ENCODE measurements around the gene MYL9. TPM values are rescaled to one million over a fixed set of nuclear protein-coding genes. Genes with fewer than 3 reads are reported as not detected.

Gene MYL9
- total and polyA plus RNA-seq, 10 of the 15 experiments (the other 5 are each of a cell fraction or from before 2014, with no cell fraction given), result 0.28 to 1.7 (median 0.63) TPM; not detected in 3

GRCh38 chr20:36579996-36580545 lies 38.8 kb downstream of the MYL9 start:
- ChIA-PET RAD21 (ENCODE audit: unreplicated experiment) (interaction anchor here (1.2 to 9.0 kb wide), 2 partner anchors 14 to 25 kb away, joined by 3 to 93 read pairs; partner anchors contain the start of gene RAB5IF), POLR2A (interaction anchor here (0.6 to 10.1 kb wide), 4 partner anchors 9 to 627 kb away, joined by 3 to 87 read pairs (median 4); no protein-coding TSS in a partner anchor), CTCF (no interaction called here), SMC1A (ENCODE audit: uncharacterized antibody, unreplicated experiment) (interaction anchor here (0.7 kb wide), 1 partner anchor 21 kb away, joined by 3 read pairs; no protein-coding TSS in a partner anchor)
- DNase-seq (ENCODE audit: low read depth, low spot score) (no peak), FAIRE-seq (no peak), ATAC-seq (no peak)
- H3K9ac ChIP-seq (ENCODE audit: control insufficient read depth, insufficient read depth, low read length), result no peak overlapping the region
- peaks cover 8% of the 10 kb centered on the region; the same call in 1 of the 2 replicates for H4K20me1 ChIP-seq (ENCODE audit: control insufficient read depth, insufficient read depth)
- in situ Hi-C loops (cut with MboI) (no loop called here), intact Hi-C loops (cut with micrococcal nuclease; ENCODE audit: unreplicated experiment) (loop anchor here (10.0 kb wide), 1 partner anchor 115 kb away; no protein-coding TSS in a partner anchor)
- no peaks in the 10 kb centered on the region for H3K27me3 ChIP-seq (replicated peaks in 1 of 2; ENCODE audit: control insufficient read depth in 2 of 2, insufficient read depth in 2 of 2, low read length in 1 of 2)
- H3K79me2 ChIP-seq (ENCODE audit: control insufficient read depth, insufficient read depth, low read length), result peaks cover 37% of the 10 kb centered on the region
- no peak overlapping the region for H3K4me3 ChIP-seq
- no TSS peak for BruUV-seq (replicated peaks)
- no peak overlapping the region for H3K4me2 ChIP-seq (ENCODE audit: control insufficient read depth, insufficient read depth)
- WGBS (ENCODE audit: insufficient coverage, insufficient replicate concordance, low lambda C conversion rate, missing lambda C conversion rate), result 100% methylated on average over 2 of the region's 2 CpGs
- H3K4me1 ChIP-seq (ENCODE audit: control insufficient read depth, insufficient read depth, low read length), result peaks cover 2% of the 10 kb centered on the region
- no peaks in the 10 kb centered on the region for H3K9me3 ChIP-seq (replicated peaks; ENCODE audit: control insufficient read depth, insufficient read depth, low read length)
- H2AFZ ChIP-seq (ENCODE audit: control insufficient read depth, low read depth, low read length), result no peak overlapping the region
- no peak for TF ChIP-seq YY1 (IDR thresholded peaks at IDR 0.05; ENCODE audit: low read depth, low read length)
- no peak for TF ChIP-seq TBL1XR1 (IDR thresholded peaks at IDR 0.05; ENCODE audit: low read depth, low read length)
- TF ChIP-seq ZNF592 (IDR thresholded peaks at IDR 0.05), result no peak
- TF ChIP-seq NFYA (IDR thresholded peaks at IDR 0.05; ENCODE audit: borderline replicate concordance, low read depth, low read length), result no peak
- no peak for TF ChIP-seq MLLT1 (IDR thresholded peaks at IDR 0.05)
- TF ChIP-seq ZNF384 (IDR thresholded peaks at IDR 0.05; ENCODE audit: borderline replicate concordance, low read depth, low read length), result no peak
- no peak for TF ChIP-seq MTA3 (IDR thresholded peaks at IDR 0.05; ENCODE audit: borderline replicate concordance, low read length)
- no peak for TF ChIP-seq JUNB (IDR thresholded peaks at IDR 0.05)
- no peak for TF ChIP-seq BCLAF1 (IDR thresholded peaks at IDR 0.05)
- no peak for TF ChIP-seq RAD51 (IDR thresholded peaks at IDR 0.05)
- H3K27ac ChIP-seq (ENCODE audit: control insufficient read depth, insufficient read depth), result no peak overlapping the region
- peaks cover 20 to 25% of the 10 kb centered on the region in 2 experiments; a peak in 3 of 4 replicates for H3K36me3 ChIP-seq (ENCODE audit: control insufficient read depth in 2 of 2, insufficient read depth in 2 of 2, low read length in 1 of 2)

All from GM12878 (cell line).